ENCODE measurements around the gene PCDHGC4. TPM values are rescaled to one million over a fixed set of nuclear protein-coding genes. Genes with fewer than 3 reads are reported as not detected.
A peak's percentile ranks its signal among the peaks of the same experiment; 100 is the strongest.

PCDHGC4 gene
- total RNA-seq, 1 donor from 2014 or later, result 1.5 TPM

GRCh38 chr5:141527426-141527825 lies 42.6 kb downstream of the PCDHGC4 start:
- peaks cover 49% of the 10 kb centered on the region for H3K4me1 ChIP-seq
- H3K27me3 ChIP-seq (ENCODE audit: low read depth), result no peaks in the 10 kb centered on the region
- no peak overlapping the region for H3K4me3 ChIP-seq
- peak overlapping the region; percentile 73 for H3K27ac ChIP-seq
- no peaks in the 10 kb centered on the region for H3K9me3 ChIP-seq
- ATAC-seq (no peak), DNase-seq (no peak)
- H3K36me3 ChIP-seq, result peaks cover 85% of the 10 kb centered on the region
- intact Hi-C loops (cut with DNase I), result no loop called here
- no peak for TF ChIP-seq CTCF (IDR thresholded peaks at IDR 0.05)

GRCh38 chr5:141528291-141528984 lies 43.6 kb downstream of the PCDHGC4 start:
- TF ChIP-seq CTCF (IDR thresholded peaks at IDR 0.05), result no peak
- Histone ChIP-seq H3K27me3 (ENCODE audit: low read depth) (no peaks in the 10 kb centered on the region), H3K9me3 (no peaks in the 10 kb centered on the region), H3K36me3 (peaks cover 85% of the 10 kb centered on the region), H3K4me1 (peaks cover 38% of the 10 kb centered on the region), H3K27ac (peak overlapping the region; percentile 73), H3K4me3 (no peak overlapping the region)
- ATAC-seq (no peak), DNase-seq (no peak)
- intact Hi-C loops (cut with DNase I), result no loop called here

GRCh38 chr5:141529002-141529401 lies 44.2 kb downstream of the PCDHGC4 start:
- H3K36me3 ChIP-seq, result peaks cover 85% of the 10 kb centered on the region
- ATAC-seq, result peak; percentile 7 to 40
- intact Hi-C loops (cut with DNase I), result no loop called here

GRCh38 chr5:141529873-141530272 lies 45.0 kb downstream of the PCDHGC4 start:
- H3K9me3 ChIP-seq, result no peaks in the 10 kb centered on the region
- DNase-seq, result no peak
- H3K27ac ChIP-seq, result peak overlapping the region; percentile 73
- intact Hi-C loops (cut with DNase I), result no loop called here
- H3K4me3 ChIP-seq, result no peak overlapping the region
- H3K27me3 ChIP-seq (ENCODE audit: low read depth), result no peaks in the 10 kb centered on the region
- TF ChIP-seq CTCF (IDR thresholded peaks at IDR 0.05), result no peak
- ATAC-seq, result no peak
- peaks cover 28% of the 10 kb centered on the region for H3K4me1 ChIP-seq
- peaks cover 88% of the 10 kb centered on the region for H3K36me3 ChIP-seq

More at GRCh38 chr5:141529002-141529401, 44.2 kb downstream of the PCDHGC4 start:
- DNase-seq, result no peak
- Histone ChIP-seq H3K4me1 (peaks cover 37% of the 10 kb centered on the region), H3K27ac (peak overlapping the region; percentile 73), H3K9me3 (no peaks in the 10 kb centered on the region), H3K4me3 (no peak overlapping the region), H3K27me3 (ENCODE audit: low read depth) (no peaks in the 10 kb centered on the region)
- TF ChIP-seq CTCF (IDR thresholded peaks at IDR 0.05), result no peak

- ATAC-seq (no peak), DNase-seq (no peak)
- intact Hi-C loops (cut with DNase I), result no loop called here
- TF ChIP-seq CTCF (IDR thresholded peaks at IDR 0.05), result no peak
- Histone ChIP-seq H3K27me3 (ENCODE audit: low read depth) (no peaks in the 10 kb centered on the region), H3K4me1 (peaks cover 18% of the 10 kb centered on the region), H3K36me3 (peaks cover 62% of the 10 kb centered on the region), H3K27ac (no peak overlapping the region), H3K4me3 (no peak overlapping the region), H3K9me3 (no peaks in the 10 kb centered on the region)
Observed at GRCh38 chr5:141532726-141533125, 47.9 kb downstream of the PCDHGC4 start.
